ENCODE measurements around the gene SELENOM.
"Not testable (repeated sequence)": the region's sequence is repeated elsewhere in the genome, so short reads cannot be mapped to it uniquely, and the experiment has no call there.

Gene SELENOM

DNA sequence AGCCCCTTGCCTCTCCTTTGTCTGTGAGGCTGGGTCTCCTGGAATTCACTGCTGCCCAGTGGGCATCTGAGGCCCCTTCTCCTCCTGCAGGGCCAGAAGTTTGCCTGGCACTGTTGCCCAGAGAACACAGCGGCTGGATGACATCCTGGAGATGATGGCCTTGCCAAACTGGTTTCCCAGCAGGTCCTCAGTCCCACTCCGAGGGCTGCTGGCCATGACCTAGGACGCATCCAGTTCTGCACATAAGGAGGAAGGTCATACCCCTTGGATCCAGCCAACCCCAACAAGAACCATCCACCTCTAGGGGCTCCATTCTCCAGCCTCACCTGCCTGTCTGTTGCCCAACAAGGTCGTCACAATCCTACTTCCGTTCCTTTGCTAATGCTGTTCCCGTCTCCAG is 29.7 kb downstream of the SELENOM start:
- no peak for TF ChIP-seq CTCF (conservative IDR thresholded peaks at IDR 0.05; ENCODE audit: low read depth, low read length)
- H3K4me3 ChIP-seq (ENCODE audit: low read length) = no peak overlapping the region

GRCh38 chr22:31075961-31076360 is 31.4 kb downstream of the SELENOM start:
- H3K4me3 ChIP-seq (ENCODE audit: low read length) = no peak overlapping the region
- no peak for DNase-seq (ENCODE audit: low read depth)
- TF ChIP-seq CTCF (conservative IDR thresholded peaks at IDR 0.05; ENCODE audit: low read depth, low read length) = no peak

More for the DNA sequence above, 29.7 kb downstream of the SELENOM start:
- no peak for DNase-seq (ENCODE audit: low read depth)

- not testable (repeated sequence) for DNase-seq (ENCODE audit: low read depth); H3K4me3 ChIP-seq (ENCODE audit: low read length)
These were observed 33.7 kb downstream of the SELENOM start for GRCh38 chr22:31073545-31074145.

GRCh38 chr22:31073125-31073524 is 34.2 kb downstream of the SELENOM start:
- DNase-seq (ENCODE audit: low read depth); H3K4me3 ChIP-seq (ENCODE audit: low read length): not testable (repeated sequence)

DNA sequence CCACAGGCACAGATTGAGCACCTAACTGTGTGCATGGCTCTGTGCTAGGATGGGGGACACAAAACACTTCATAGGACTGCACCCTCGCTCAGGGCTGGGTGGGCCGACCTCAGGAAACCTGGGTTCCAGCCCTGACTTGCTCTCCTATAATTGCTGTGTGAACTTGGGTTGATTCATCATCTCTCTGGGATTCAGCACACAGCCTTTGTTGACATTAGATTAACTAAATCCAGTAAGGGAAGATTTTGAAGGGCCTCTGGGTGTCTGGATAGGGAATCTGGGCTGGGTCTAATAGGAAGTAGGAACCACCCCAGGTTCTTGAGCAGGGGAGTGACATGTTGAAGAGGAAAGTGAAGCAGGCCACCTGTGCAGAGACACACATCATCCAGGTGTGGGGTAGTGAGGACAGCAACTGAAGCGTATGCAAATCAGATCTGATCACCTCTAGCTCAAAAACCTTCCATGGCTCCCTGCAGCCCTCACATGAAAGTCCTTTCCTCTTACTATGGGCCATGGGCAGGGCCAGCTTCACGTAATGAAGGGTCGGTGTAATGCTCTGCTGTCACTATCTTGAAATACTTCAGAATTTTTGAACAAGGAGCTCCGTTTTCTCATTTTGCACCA is 37.6 kb downstream of the SELENOM start:
- not testable (repeated sequence) for H3K4me3 ChIP-seq (ENCODE audit: low read length); DNase-seq (ENCODE audit: low read depth)

DNA sequence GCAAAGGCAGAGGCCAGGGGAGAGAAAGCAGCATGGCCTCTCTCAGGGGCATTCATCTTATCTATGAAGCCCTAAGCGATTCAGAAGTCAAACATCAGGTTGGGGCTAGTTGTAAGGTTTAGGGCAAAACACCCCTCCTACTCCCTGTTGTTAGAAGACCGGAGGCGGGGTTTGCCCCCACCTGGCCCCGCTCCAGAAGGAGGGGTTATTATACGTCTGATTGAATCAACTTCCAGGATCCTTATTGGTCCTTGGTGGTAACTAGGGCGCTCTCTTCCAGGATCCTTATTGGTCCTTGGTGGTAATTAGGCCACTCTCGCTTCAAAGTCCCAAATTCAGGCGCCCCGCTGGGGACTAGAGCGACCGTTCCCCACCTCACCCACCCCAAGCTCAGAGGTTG is 38.4 kb downstream of the SELENOM start:
- no peak overlapping the region for H3K4me3 ChIP-seq (ENCODE audit: low read length)
- TF ChIP-seq CTCF (conservative IDR thresholded peaks at IDR 0.05; ENCODE audit: low read depth, low read length) = no peak
- DNase-seq (ENCODE audit: low read depth) = no peak

DNA sequence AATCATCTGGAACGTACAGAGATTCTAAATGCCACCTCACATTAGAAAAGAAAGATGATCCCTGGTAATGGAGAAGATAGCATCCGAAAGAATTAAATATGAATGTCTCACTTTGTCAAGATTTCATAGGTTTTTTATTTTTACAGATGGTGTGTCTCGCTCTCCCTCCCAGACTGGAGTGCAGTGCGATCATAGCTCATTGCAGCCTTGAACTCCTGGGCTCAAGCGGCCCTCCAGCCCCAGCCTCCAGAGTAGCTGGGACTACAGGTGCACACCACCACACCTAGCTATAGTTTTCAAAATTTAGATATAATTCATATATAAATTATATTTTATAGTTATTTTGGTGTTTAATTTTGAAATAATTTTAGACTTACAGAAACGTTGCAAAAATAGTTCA is 43.0 kb downstream of the SELENOM start:
- no peak overlapping the region for H3K4me3 ChIP-seq (ENCODE audit: low read length)
- DNase-seq (ENCODE audit: low read depth) = no peak
- TF ChIP-seq CTCF (conservative IDR thresholded peaks at IDR 0.05; ENCODE audit: low read depth, low read length) = no peak

DNA sequence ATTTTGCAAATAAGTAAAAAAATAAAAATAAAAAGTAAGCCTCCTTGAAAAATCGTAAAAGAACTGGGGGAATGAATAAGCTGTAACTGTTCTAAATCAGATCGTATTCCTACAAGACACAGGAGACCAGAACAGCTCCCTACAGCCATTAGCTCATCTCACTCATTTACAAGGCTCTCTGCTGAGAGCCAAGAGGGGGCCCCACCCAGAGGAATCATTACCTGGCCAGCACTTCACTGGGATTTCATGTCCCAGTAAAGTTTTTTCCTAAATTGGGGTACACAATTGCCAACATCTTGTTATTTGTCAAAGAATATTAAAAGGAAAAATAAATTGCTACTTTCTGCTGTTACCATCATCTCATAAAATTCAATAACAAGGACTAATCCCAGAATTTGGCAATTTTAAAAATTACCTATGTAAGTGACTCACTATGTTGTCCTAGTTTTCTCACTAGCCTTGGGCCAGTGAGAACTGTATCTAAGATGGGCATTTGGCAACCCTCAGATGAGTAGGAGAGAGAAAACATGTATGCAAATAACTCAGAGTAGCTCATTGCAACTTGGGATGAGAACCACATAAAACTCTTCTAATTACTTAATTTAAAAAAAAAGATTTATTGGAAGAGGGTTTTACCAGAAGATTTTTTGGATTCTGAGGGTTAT is 44.7 kb downstream of the SELENOM start:
- H3K4me3 ChIP-seq (ENCODE audit: low read length) = no peak overlapping the region
- no peak for TF ChIP-seq CTCF (conservative IDR thresholded peaks at IDR 0.05; ENCODE audit: low read depth, low read length)
- DNase-seq (ENCODE audit: low read depth) = no peak

GRCh38 chr22:31059663-31060062 is 47.7 kb downstream of the SELENOM start:
- H3K4me3 ChIP-seq (ENCODE audit: low read length); DNase-seq (ENCODE audit: low read depth): not testable (repeated sequence)

All from retinal pigment epithelial cell (primary cell).